HepG2 (cell line): ENCODE results near the gene HLA-DMB. TPM values are rescaled to one million over a fixed set of nuclear protein-coding genes. Genes with fewer than 3 reads are reported as not detected.

ENCODE experiments used
- CHCHD3 ChIP-seq: sonication (generic); formaldehyde crosslinking; IDR thresholded peaks from 2 replicates; pipeline ENCODE4 v1.8.0; 2022; ENCODE audit warnings: mild to moderate bottlenecking, missing genetic modification reagents, moderate library complexity
- CREB1 ChIP-seq, 2 experiments: fragments of 450-650 bp in 1 of 2; IDR thresholded peaks; 2 replicates each; pipeline ENCODE4 v1.6.1; 2016 to 2017; ENCODE audit warnings: control low read depth in 1 of 2, mild to moderate bottlenecking in 1 of 2, missing compliant biosample characterization in 1 of 2, missing genetic modification characterization in 1 of 2
- FOXM1 ChIP-seq: sonication (generic); formaldehyde crosslinking; IDR thresholded peaks from 2 replicates; pipeline ENCODE4 v1.5.0; 2020; ENCODE audit warnings: missing genetic modification reagents
- HNF4A ChIP-seq: sonication (generic); formaldehyde crosslinking; IDR thresholded peaks from 2 replicates; pipeline ENCODE4 v1.4.0; 2020; ENCODE audit warnings: missing genetic modification reagents
- KLF12 ChIP-seq: sonication (generic); formaldehyde crosslinking; IDR thresholded peaks from 2 replicates; pipeline ENCODE4 v1.4.0; 2020; ENCODE audit warnings: missing genetic modification reagents, borderline replicate concordance
- KLF6 ChIP-seq: IDR thresholded peaks from 2 replicates; pipeline ENCODE4 v1.8.0; 2016; ENCODE audit warnings: missing biosample characterization, missing genetic modification reagents
- MEIS2 ChIP-seq: sonication (generic); formaldehyde crosslinking; IDR thresholded peaks from 2 replicates; pipeline ENCODE4 v1.9.0; 2021; ENCODE audit warnings: mild to moderate bottlenecking, missing genetic modification reagents
- NRL ChIP-seq: sonication (generic); formaldehyde crosslinking; IDR thresholded peaks from 2 replicates; pipeline ENCODE4 v1.5.0; 2020; ENCODE audit warnings: missing genetic modification reagents, mild to moderate bottlenecking, moderate library complexity, borderline replicate concordance
- RXRB ChIP-seq: IDR thresholded peaks from 2 replicates; pipeline ENCODE4 v1.6.1; 2016; ENCODE audit warnings: borderline replicate concordance, missing genetic modification reagents, missing compliant biosample characterization
- SMAD1 ChIP-seq: sonication (generic); formaldehyde crosslinking; IDR thresholded peaks from 2 replicates; pipeline ENCODE4 v1.4.0; 2020; ENCODE audit warnings: missing genetic modification reagents, low read depth, mild to moderate bottlenecking, borderline replicate concordance
- SNAI1 ChIP-seq: sonication (generic); formaldehyde crosslinking; IDR thresholded peaks from 2 replicates; pipeline ENCODE4 v1.5.0; 2020; ENCODE audit warnings: mild to moderate bottlenecking, missing genetic modification reagents, borderline replicate concordance
- ZC3H4 ChIP-seq: sonication (generic); formaldehyde crosslinking; IDR thresholded peaks from 2 replicates; pipeline ENCODE4 v1.4.0; 2020; ENCODE audit warnings: missing genetic modification reagents, borderline replicate concordance
- ZFP37 ChIP-seq: sonication (generic); formaldehyde crosslinking; IDR thresholded peaks from 2 replicates; pipeline ENCODE4 v1.4.0; 2020; ENCODE audit warnings: missing genetic modification reagents, borderline replicate concordance
- ZNF253 ChIP-seq: sonication (generic); formaldehyde crosslinking; IDR thresholded peaks from 2 replicates; pipeline ENCODE4 v1.8.0; 2022; ENCODE audit warnings: mild to moderate bottlenecking, missing genetic modification reagents, borderline replicate concordance
- ZNF333 ChIP-seq: sonication (generic); formaldehyde crosslinking; IDR thresholded peaks from 2 replicates; pipeline ENCODE4 v1.4.0; 2020; ENCODE audit warnings: mild to moderate bottlenecking, missing genetic modification reagents, borderline replicate concordance
- ZNF614 ChIP-seq: IDR thresholded peaks from 2 replicates; pipeline ENCODE4 v1.6.1; 2018; ENCODE audit warnings: missing biosample characterization, missing genetic modification reagents, inconsistent platforms, borderline replicate concordance
- polyA plus RNA-seq, 8 experiments: library from polyadenylated mRNA; depleted of rRNA in 3 of 8; stranded (reverse) in 7 of 8; unstranded in 1 of 8; fragments of >200 nt; fragmentation: Illumina TruSeq in 4 of 8; extraction: Trizol in 4 of 8; gene quantifications; 2 replicates each; pipeline versions ENCODE4 v1.2.1 to v1.2.3, GENCODE V29; 2011 to 2016; ENCODE audit warnings: low read depth in 4 of 8, missing spikeins in 1 of 8, mixed read lengths in 1 of 8; ENCODE audit not compliant: insufficient read depth in 1 of 8
- total RNA-seq, 5 experiments: library from RNA; depleted of rRNA; stranded (reverse); fragments of >200 nt; fragmentation: Illumina TruSeq; extraction: Trizol; gene quantifications; 2 replicates each; pipeline ENCODE4 v1.2.3, GENCODE V29; 2016; ENCODE audit warnings: low read depth in 1 of 5
- TF ChIP-seq, protein P1 (sequence below): sonication (generic); formaldehyde crosslinking; IDR thresholded peaks from 2 replicates; pipeline ENCODE4 v1.5.0; 2020; ENCODE audit warnings: missing genetic modification reagents
- TF ChIP-seq, protein P2 (sequence below): sonication (generic); formaldehyde crosslinking; IDR thresholded peaks from 2 replicates; pipeline ENCODE4 v1.5.0; 2020; ENCODE audit warnings: missing genetic modification reagents
- TF ChIP-seq, protein P3 (sequence below): sonication (generic); formaldehyde crosslinking; IDR thresholded peaks from 2 replicates; pipeline ENCODE4 v1.4.0; 2020; ENCODE audit warnings: missing genetic modification reagents, mild to moderate bottlenecking, borderline replicate concordance

The HLA-DMB gene
- total and polyA plus RNA-seq, 2 of the 13 experiments (the other 11 are each of a cell fraction or from before 2014, with no cell fraction given): not detected

DNA sequence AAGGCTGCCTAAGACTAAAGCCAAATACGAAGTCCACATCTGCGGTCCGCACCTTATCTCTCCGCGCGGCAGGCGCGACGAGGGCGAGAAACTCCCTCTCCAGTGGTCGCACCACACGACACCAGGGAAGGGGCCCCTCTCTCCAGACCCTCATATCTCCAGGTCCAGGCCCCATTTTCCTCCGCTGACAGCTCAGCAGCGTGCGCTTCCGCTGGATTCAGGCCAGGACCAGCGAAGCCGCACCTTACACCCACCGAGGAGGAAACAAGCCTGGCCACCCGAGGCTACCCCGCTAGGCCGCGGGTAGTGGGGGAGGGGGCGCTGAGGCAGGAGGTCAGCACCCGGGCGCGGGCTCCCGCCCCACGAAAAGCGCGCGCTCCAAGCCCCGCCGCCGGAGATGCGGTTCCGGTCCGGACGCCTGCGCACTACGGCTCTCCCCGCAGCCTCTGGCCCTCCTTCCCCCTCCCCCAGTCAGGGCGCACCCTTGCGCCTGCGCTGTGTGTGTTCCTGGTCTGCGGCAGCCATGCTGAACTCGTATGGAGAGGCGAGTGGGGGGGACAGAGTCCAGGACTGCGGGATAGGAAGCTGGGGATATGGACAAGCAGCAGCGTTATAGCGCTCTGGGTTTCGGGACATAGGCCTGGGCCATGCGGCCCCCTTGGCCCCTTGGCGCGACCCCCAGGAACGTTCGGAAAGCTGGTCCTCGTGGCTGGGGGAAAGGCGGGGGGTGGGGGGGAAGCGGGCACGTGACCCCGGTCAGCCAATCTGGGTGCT is 27.5 kb upstream of the HLA-DMB start, which contains the start of gene BRD2 (continued):
- TF ChIP-seq, protein P1, sequence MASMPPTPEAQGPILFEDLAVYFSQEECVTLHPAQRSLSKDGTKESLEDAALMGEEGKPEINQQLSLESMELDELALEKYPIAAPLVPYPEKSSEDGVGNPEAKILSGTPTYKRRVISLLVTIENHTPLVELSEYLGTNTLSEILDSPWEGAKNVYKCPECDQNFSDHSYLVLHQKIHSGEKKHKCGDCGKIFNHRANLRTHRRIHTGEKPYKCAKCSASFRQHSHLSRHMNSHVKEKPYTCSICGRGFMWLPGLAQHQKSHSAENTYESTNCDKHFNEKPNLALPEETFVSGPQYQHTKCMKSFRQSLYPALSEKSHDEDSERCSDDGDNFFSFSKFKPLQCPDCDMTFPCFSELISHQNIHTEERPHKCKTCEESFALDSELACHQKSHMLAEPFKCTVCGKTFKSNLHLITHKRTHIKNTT (CRISPR knock-in tag): no peak; the same call in 1 of the 2 replicates
- TF ChIP-seq KLF12 (peak; percentile 88; the same call in 1 of the 2 replicates), ZC3H4 (CRISPR knock-in tag) (no peak), SMAD1 (CRISPR knock-in tag) (peak; percentile 73; the same call in 1 of the 2 replicates), ZNF253 (CRISPR knock-in tag) (peak; percentile 99; the same call in 1 of the 2 replicates), KLF6 (CRISPR knock-in tag) (peak; percentile 84; the same call in 1 of the 2 replicates), CHCHD3 (CRISPR knock-in tag) (peak; percentile 98), NRL (CRISPR knock-in tag) (peak; percentile 99), FOXM1 (CRISPR knock-in tag) (no peak), RXRB (CRISPR knock-in tag) (peak; percentile 86), ZNF614 (CRISPR knock-in tag) (peak; percentile 93; the same call in 1 of the 2 replicates), ZFP37 (CRISPR knock-in tag) (peak; percentile 83), ZNF333 (CRISPR knock-in tag) (no peak; the same call in 1 of the 2 replicates), CREB1 (IDR thresholded peaks at IDR 0.05) (0 out of 2 replicates have a peak, but pooled peaks have one; percentile 44), CREB1 (CRISPR knock-in tag; IDR thresholded peaks at IDR 0.05) (no peak), HNF4A (CRISPR knock-in tag) (peak; percentile 50; the same call in 1 of the 2 replicates), MEIS2 (no peak), SNAI1 (CRISPR knock-in tag) (peak; percentile 94)
- TF ChIP-seq, protein P2, sequence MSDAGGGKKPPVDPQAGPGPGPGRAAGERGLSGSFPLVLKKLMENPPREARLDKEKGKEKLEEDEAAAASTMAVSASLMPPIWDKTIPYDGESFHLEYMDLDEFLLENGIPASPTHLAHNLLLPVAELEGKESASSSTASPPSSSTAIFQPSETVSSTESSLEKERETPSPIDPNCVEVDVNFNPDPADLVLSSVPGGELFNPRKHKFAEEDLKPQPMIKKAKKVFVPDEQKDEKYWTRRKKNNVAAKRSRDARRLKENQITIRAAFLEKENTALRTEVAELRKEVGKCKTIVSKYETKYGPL: peak; percentile 65; the same call in 1 of the 2 replicates
- TF ChIP-seq, protein P3, sequence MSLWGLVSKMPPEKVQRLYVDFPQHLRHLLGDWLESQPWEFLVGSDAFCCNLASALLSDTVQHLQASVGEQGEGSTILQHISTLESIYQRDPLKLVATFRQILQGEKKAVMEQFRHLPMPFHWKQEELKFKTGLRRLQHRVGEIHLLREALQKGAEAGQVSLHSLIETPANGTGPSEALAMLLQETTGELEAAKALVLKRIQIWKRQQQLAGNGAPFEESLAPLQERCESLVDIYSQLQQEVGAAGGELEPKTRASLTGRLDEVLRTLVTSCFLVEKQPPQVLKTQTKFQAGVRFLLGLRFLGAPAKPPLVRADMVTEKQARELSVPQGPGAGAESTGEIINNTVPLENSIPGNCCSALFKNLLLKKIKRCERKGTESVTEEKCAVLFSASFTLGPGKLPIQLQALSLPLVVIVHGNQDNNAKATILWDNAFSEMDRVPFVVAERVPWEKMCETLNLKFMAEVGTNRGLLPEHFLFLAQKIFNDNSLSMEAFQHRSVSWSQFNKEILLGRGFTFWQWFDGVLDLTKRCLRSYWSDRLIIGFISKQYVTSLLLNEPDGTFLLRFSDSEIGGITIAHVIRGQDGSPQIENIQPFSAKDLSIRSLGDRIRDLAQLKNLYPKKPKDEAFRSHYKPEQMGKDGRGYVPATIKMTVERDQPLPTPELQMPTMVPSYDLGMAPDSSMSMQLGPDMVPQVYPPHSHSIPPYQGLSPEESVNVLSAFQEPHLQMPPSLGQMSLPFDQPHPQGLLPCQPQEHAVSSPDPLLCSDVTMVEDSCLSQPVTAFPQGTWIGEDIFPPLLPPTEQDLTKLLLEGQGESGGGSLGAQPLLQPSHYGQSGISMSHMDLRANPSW: no peak; the same call in 1 of the 2 replicates
